T-helper 2 cell treated with Interferon-gamma antibody and Interleukin-4, amounts not matched to agents 100 ng/mL and 5 ng/mL, for 36 hours (primary cell): ENCODE data around the gene ARFRP1. TPM values are rescaled to one million over a fixed set of nuclear protein-coding genes. Genes with fewer than 3 reads are reported as not detected.

Source experiments
- intact Hi-C: fragments of 100-400 bp; cut with micrococcal nuclease; formaldehyde crosslinking; loops from one replicate; pipeline ENCODE4 v1.15.1; 2023
- total RNA-seq: library from RNA; stranded (reverse); gene quantifications from 2 replicates; pipeline ENCODE4 v1.2.3, GENCODE V29; 2022

Gene ARFRP1
- total RNA-seq, 1 donor from 2014 or later = 63.3 TPM

- intact Hi-C loops = loop anchor here (1.0 to 10.0 kb wide), 5 partner anchors 31 to 407 kb away; partner anchors contain the start of genes ABHD16B, ARFRP1, GMEB2 and SAMD10
These were observed 49.6 kb downstream of the ARFRP1 start, which contains the start of gene RTEL1 for GRCh38 chr20:63657937-63658748. RTEL1 (plus strand) TSS chr20:63658312; CDS start chr20:63659403, 1,091 bp downstream.

GRCh38 chr20:63657260-63657936, 50.4 kb downstream of the ARFRP1 start:
- intact Hi-C loops = loop anchor here (10.0 kb wide), 3 partner anchors 207 to 407 kb away; partner anchors contain the start of genes ABHD16B, SAMD10, TCEA2 and TPD52L2

- intact Hi-C loops = loop anchor here (10.0 kb wide), 3 partner anchors 208 to 408 kb away; partner anchors contain the start of genes ABHD16B, SAMD10, TCEA2 and TPD52L2
These were observed 51.3 kb downstream of the ARFRP1 start for GRCh38 chr20:63656451-63656850.

- intact Hi-C loops = loop anchor here (10.0 kb wide), 3 partner anchors 210 to 410 kb away; partner anchors contain the start of genes ABHD16B, SAMD10, TCEA2 and TPD52L2
These were observed 52.5 kb downstream of the ARFRP1 start for GRCh38 chr20:63655249-63655648.

- intact Hi-C loops = loop anchor here (5.0 to 10.0 kb wide), 4 partner anchors 72 to 411 kb away; partner anchors contain the start of genes ABHD16B, SAMD10, TCEA2 and TPD52L2
These were observed 53.7 kb downstream of the ARFRP1 start for GRCh38 chr20:63653974-63654668.

- intact Hi-C loops = loop anchor here (5.0 to 10.0 kb wide), 4 partner anchors 71 to 411 kb away; partner anchors contain the start of genes ABHD16B, SAMD10, TCEA2 and TPD52L2
These were observed 54.5 kb downstream of the ARFRP1 start, which contains the start of gene STMN3 for GRCh38 chr20:63653041-63653973. STMN3 (minus strand) TSS chr20:63653424; CDS start chr20:63653345, 79 bp downstream.

- intact Hi-C loops = loop anchor here (5.0 to 10.0 kb wide), 4 partner anchors 70 to 412 kb away; partner anchors contain the start of genes ABHD16B, SAMD10, TCEA2 and TPD52L2
These were observed 55.4 kb downstream of the ARFRP1 start for GRCh38 chr20:63652192-63652980.

GRCh38 chr20:63651942-63652191, 55.9 kb downstream of the ARFRP1 start:
- intact Hi-C loops = loop anchor here (5.0 to 10.0 kb wide), 4 partner anchors 70 to 413 kb away; partner anchors contain the start of genes ABHD16B, SAMD10, TCEA2 and TPD52L2

GRCh38 chr20:63650486-63650885, 57.3 kb downstream of the ARFRP1 start:
- intact Hi-C loops = loop anchor here (5.0 to 10.0 kb wide), 4 partner anchors 68 to 414 kb away; partner anchors contain the start of genes ABHD16B, SAMD10, TCEA2 and TPD52L2

- intact Hi-C loops = no loop called here
These were observed 58.7 kb downstream of the ARFRP1 start for GRCh38 chr20:63648895-63649589.

Other genes starting within 250 kb of the ARFRP1 start
- gene KCNQ2, start 235.3 kb downstream of the ARFRP1 start, total RNA-seq = 0.05 and 0.11 TPM in 2 replicates
- 0.45 and 0.55 TPM in 2 replicates for gene EEF1A2, start 208.9 kb downstream of the ARFRP1 start, total RNA-seq
- gene PPDPF, start 187.2 kb downstream of the ARFRP1 start, total RNA-seq = 159 and 167 TPM in 2 replicates
- gene PTK6, start 170.6 kb downstream of the ARFRP1 start, total RNA-seq = 1.1 and 1.2 TPM in 2 replicates
- gene SRMS, start 160.2 kb downstream of the ARFRP1 start, total RNA-seq = not detected in 2 replicates
- gene FNDC11, start 153.8 kb downstream of the ARFRP1 start, total RNA-seq = 0.64 and 0.66 TPM in 2 replicates
- 46.4 and 47.7 TPM in 2 replicates for gene HELZ2, start 133.7 kb downstream of the ARFRP1 start, total RNA-seq
- 16.3 and 17.4 TPM in 2 replicates for gene GMEB2, start 80.9 kb downstream of the ARFRP1 start, total RNA-seq
- gene STMN3, start 54.6 kb downstream of the ARFRP1 start, total RNA-seq = 25.9 and 27.3 TPM in 2 replicates
- gene RTEL1, start 49.7 kb downstream of the ARFRP1 start, total RNA-seq = 49.5 and 52.4 TPM in 2 replicates
- gene TNFRSF6B, start 11.3 kb downstream of the ARFRP1 start, total RNA-seq = not detected in 2 replicates
- 41.6 and 44.2 TPM in 2 replicates for gene ZGPAT, start 63 bp upstream of the ARFRP1 start, total RNA-seq
- gene LIME1, start 28.7 kb upstream of the ARFRP1 start, total RNA-seq = 185 and 193 TPM in 2 replicates
- 102 and 113 TPM in 2 replicates for gene SLC2A4RG, start 31.8 kb upstream of the ARFRP1 start, total RNA-seq
- 0.16 and 0.32 TPM in 2 replicates for gene ZBTB46, start 123.3 kb upstream of the ARFRP1 start, total RNA-seq
- not detected in 2 replicates for gene ABHD16B, start 153.5 kb upstream of the ARFRP1 start, total RNA-seq
- 46.4 and 48.3 TPM in 2 replicates for gene TPD52L2, start 157.3 kb upstream of the ARFRP1 start, total RNA-seq
- gene DNAJC5, start 187.2 kb upstream of the ARFRP1 start, total RNA-seq = 50.4 and 53.8 TPM in 2 replicates
- 46.3 and 47.7 TPM in 2 replicates for gene UCKL1, start 248.4 kb upstream of the ARFRP1 start, total RNA-seq